B cell (primary cell): ENCODE measurements around the gene CERS6. TPM values are rescaled to one million over a fixed set of nuclear protein-coding genes. Genes with fewer than 3 reads are reported as not detected.

Source experiments
- ATAC-seq: fragments of 200-7000 bp; cut with Tn5 transposase; one replicate; pipeline ENCODE4 v1.10.0; 2021; ENCODE audit warnings: low read depth, mild to moderate bottlenecking, moderate number of reproducible peaks, moderate library complexity
- CTCF ChIA-PET: fragments of 350-600 bp; sonication (Branson Sonifier 250); formaldehyde crosslinking; loops from one replicate; lab custom pipeline; 2021; ENCODE audit warnings: antibody characterized with exemption, inconsistent platforms; lab: Charles Lee
- POLR2A ChIA-PET: fragments of 350-600 bp; sonication (Branson Sonifier 250); formaldehyde crosslinking; loops from one replicate; lab custom pipeline; 2021; ENCODE audit warnings: antibody characterized with exemption; lab: Charles Lee
- DNase-seq: peaks from one replicate; pipeline ENCODE4 v3.0.0; 2013
- H2AFZ ChIP-seq: 2 replicates; pipeline ENCODE4 v1.6.1; 2012; ENCODE audit warnings: mild to moderate bottlenecking, low read depth, low read length; ENCODE audit not compliant: insufficient read depth, poor library complexity, severe bottlenecking
- H3K27ac ChIP-seq, 2 donors: 1 replicate in 1 of 2; 2 replicates in 1 of 2; pipeline ENCODE4 v1.5.1; 2012 to 2013; ENCODE audit warnings: low read length in 2 of 2, mild to moderate bottlenecking in 2 of 2, moderate library complexity in 1 of 2
- H3K27me3 ChIP-seq, 4 experiments: fragments of 200-600 bp in 1 of 4; sonication (generic) in 1 of 4; replicated peaks in 1 of 4; 1 replicate in 2 of 4; 2 replicates in 2 of 4; pipeline versions ENCODE4 v1.6.1 to v1.7.0; 2013 to 2016; ENCODE audit warnings: low read length in 3 of 4, mild to moderate bottlenecking in 2 of 4, mixed read lengths in 1 of 4, moderate library complexity in 1 of 4; ENCODE audit not compliant: insufficient read depth in 4 of 4, control insufficient read depth in 3 of 4; ENCODE audit errors: control extremely low read depth in 1 of 4
- H3K36me3 ChIP-seq, 2 experiments: replicated peaks in 1 of 2; 1 replicate in 1 of 2; 2 replicates in 1 of 2; pipeline versions ENCODE4 v1.6.1 to v1.7.1; 2013; ENCODE audit warnings: low read length in 1 of 2; ENCODE audit not compliant: insufficient read depth in 2 of 2, control insufficient read depth in 1 of 2; ENCODE audit errors: control extremely low read depth in 1 of 2, extremely low read depth in 1 of 2
- H3K4me1 ChIP-seq, 2 donors: fragments of 200-600 bp in 1 of 2; sonication (generic) in 1 of 2; 1 replicate in 1 of 2; 2 replicates in 1 of 2; pipeline versions ENCODE4 v1.5.1 to v1.6.1; 2013 to 2017; ENCODE audit warnings: low read length in 2 of 2; ENCODE audit not compliant: control insufficient read depth in 2 of 2, insufficient read depth in 2 of 2
- H3K4me2 ChIP-seq: replicated peaks from 2 replicates; pipeline ENCODE3; 2012; ENCODE audit warnings: mild to moderate bottlenecking, low read depth, low read length; ENCODE audit not compliant: poor library complexity, severe bottlenecking
- H3K4me3 ChIP-seq, 5 experiments: fragments of 200-600 bp in 1 of 5; sonication (generic) in 1 of 5; 1 replicate in 3 of 5; 2 replicates in 2 of 5; pipeline versions ENCODE4 v1.5.1 to v1.7.0; 2011 to 2016; ENCODE audit warnings: low read length in 4 of 5, mild to moderate bottlenecking in 4 of 5, low read depth in 2 of 5, control low read depth in 1 of 5, moderate library complexity in 1 of 5; ENCODE audit not compliant: insufficient read depth in 1 of 5; ENCODE audit errors: control extremely low read depth in 1 of 5, extremely low read depth in 1 of 5
- H3K79me2 ChIP-seq: fragments of 200-600 bp; sonication (generic); one replicate; pipeline ENCODE4 v1.6.0; 2016; ENCODE audit warnings: low read length; ENCODE audit not compliant: control insufficient read depth, insufficient read depth
- H3K9ac ChIP-seq: fragments of 200-600 bp; sonication (generic); 2 replicates; pipeline ENCODE4 v1.6.1; 2017; ENCODE audit warnings: mild to moderate bottlenecking, low read length, moderate library complexity
- H3K9me3 ChIP-seq, 3 donors: one replicate each; pipeline versions ENCODE4 v1.6.1 to v1.7.1; 2013; ENCODE audit warnings: low read length in 2 of 3; ENCODE audit not compliant: control insufficient read depth in 2 of 3, insufficient read depth in 1 of 3; ENCODE audit errors: control extremely low read depth in 1 of 3
- H4K20me1 ChIP-seq: 2 replicates; pipeline ENCODE4 v1.6.0; 2012; ENCODE audit warnings: mild to moderate bottlenecking, low read length; ENCODE audit not compliant: insufficient read depth, control insufficient read depth, poor library complexity, severe bottlenecking
- H3K27ac Mint-ChIP-seq: one replicate; pipeline ENCODE4 v1.8.0; 2021; ENCODE audit warnings: mixed read lengths
- H3K27me3 Mint-ChIP-seq: one replicate; pipeline ENCODE4 v1.8.0; 2021; ENCODE audit warnings: mixed read lengths
- H3K4me1 Mint-ChIP-seq: one replicate; pipeline ENCODE4 v1.8.0; 2021; ENCODE audit warnings: mixed read lengths
- H3K4me3 Mint-ChIP-seq: one replicate; pipeline ENCODE4 v1.8.0; 2021; ENCODE audit warnings: mixed read lengths
- H3K9me3 Mint-ChIP-seq: one replicate; pipeline ENCODE4 v1.8.0; 2022; ENCODE audit warnings: mixed read lengths; ENCODE audit not compliant: insufficient read depth
- CTCF ChIP-seq: fragments of 200-600 bp; IDR thresholded peaks from one replicate; pipeline ENCODE4 v1.8.0; 2022; ENCODE audit warnings: antibody characterized with exemption, mild to moderate bottlenecking
- EZH2 ChIP-seq: IDR thresholded peaks from 2 replicates; pipeline ENCODE4 v1.6.1; 2012; ENCODE audit warnings: borderline replicate concordance, low read depth, mild to moderate bottlenecking, moderate library complexity, low read length; ENCODE audit not compliant: insufficient read depth, poor library complexity, severe bottlenecking
- WGBS: methylation state at CpG from one replicate; pipeline ENCODE4 v1.1.5; 2013; ENCODE audit warnings: missing lambda C conversion rate; ENCODE audit not compliant: insufficient coverage; 5-methylcytosine and 5-hydroxymethylcytosine counted together
- intact Hi-C: fragments of 100-400 bp; cut with micrococcal nuclease; formaldehyde crosslinking; loops from one replicate; pipeline ENCODE4 v1.10.0; 2022
- polyA plus RNA-seq: library from polyadenylated mRNA; depleted of rRNA; stranded (reverse); fragments of >200 nt; gene quantifications from 2 replicates; pipeline ENCODE4 v1.2.3, GENCODE V29; 2012
- total RNA-seq, 2 donors: library from RNA; stranded (reverse); fragments of 120-200 nt in 1 of 2; gene quantifications; 1 replicate in 1 of 2; 2 replicates in 1 of 2; pipeline versions ENCODE4 v1.2.3 to v1.2.4, GENCODE V29; 2013 to 2022

CERS6 gene
- total and polyA plus RNA-seq, 2 donors (not counting 1 experiment from before 2014, with no cell fraction given), result 2.2 to 5.5 TPM

- Histone ChIP-seq H3K4me3 (no peak overlapping the region), H3K9me3 (no peaks in the 10 kb centered on the region), H2AFZ (no peak overlapping the region), H3K27me3 (no peaks in the 10 kb centered on the region), H3K9ac (no peak overlapping the region), H3K79me2 (peaks cover 70% of the 10 kb centered on the region), H3K27ac (no peak overlapping the region), H3K4me2 (no peak overlapping the region), H3K4me1 (peaks cover 16 to 19% of the 10 kb centered on the region in 2 donors), H4K20me1 (no peaks in the 10 kb centered on the region), H3K36me3 (no peaks in the 10 kb centered on the region)
- H3K4me1 Mint-ChIP-seq, result peaks cover 40% of the 10 kb centered on the region
- H3K4me3 Mint-ChIP-seq, result no peak overlapping the region
- 57% methylated on average over 1 of the region's 2 CpGs for WGBS
- DNase-seq (no peak), ATAC-seq (no peak)
- ChIA-PET CTCF (no interaction called here), POLR2A (no interaction called here)
- TF ChIP-seq CTCF (no peak), EZH2 (no peak)
- intact Hi-C loops, result no loop called here
- H3K27me3 Mint-ChIP-seq, result no peaks in the 10 kb centered on the region
- H3K9me3 Mint-ChIP-seq, result no peaks in the 10 kb centered on the region
- H3K27ac Mint-ChIP-seq, result no peak overlapping the region
These were observed 5.3 kb downstream of the CERS6 start for GRCh38 chr2:168461178-168461941.

GRCh38 chr2:168461942-168462331, 5.9 kb downstream of the CERS6 start:
- H3K4me2 ChIP-seq, result no peak overlapping the region

More at GRCh38 chr2:168461942-168462331, 5.9 kb downstream of the CERS6 start:
- peaks cover 45% of the 10 kb centered on the region for H3K4me1 Mint-ChIP-seq
- no peak overlapping the region for H3K4me3 Mint-ChIP-seq
- no peak overlapping the region for H3K27ac Mint-ChIP-seq
- Histone ChIP-seq H3K79me2 (peaks cover 65% of the 10 kb centered on the region), H3K36me3 (no peaks in the 10 kb centered on the region), H3K9ac (no peak overlapping the region), H3K4me1 (peaks cover 22 to 23% of the 10 kb centered on the region in 2 donors), H3K27ac (no peak overlapping the region), H3K4me3 (no peak overlapping the region), H2AFZ (no peak overlapping the region), H3K9me3 (no peaks in the 10 kb centered on the region), H3K27me3 (no peaks in the 10 kb centered on the region), H4K20me1 (no peaks in the 10 kb centered on the region)
- CTCF ChIA-PET, result no interaction called here
- WGBS, result no CpG with 5 or more reads among the region's 2 CpGs
- ATAC-seq (no peak), DNase-seq (no peak)
- intact Hi-C loops, result no loop called here
- no peaks in the 10 kb centered on the region for H3K27me3 Mint-ChIP-seq
- no peaks in the 10 kb centered on the region for H3K9me3 Mint-ChIP-seq
- TF ChIP-seq CTCF (no peak), EZH2 (no peak)
- POLR2A ChIA-PET, result no interaction called here
